Stimulated activated naive CD8-positive, alpha-beta T cell treated with anti-CD3 and anti-CD28 coated beads, Interleukin-15, amount 100 ng/mL, for 72 hours (primary cell): ENCODE results near the gene EIF4E1B.

Experiments used
- ATAC-seq: fragments of 150-1000 bp; cut with Tn5 transposase; 2 replicates; pipeline ENCODE4 v1.10.0; 2021; ENCODE audit warnings: mild to moderate bottlenecking, moderate library complexity
- DNase-seq, 2 donors: peaks; one replicate each; pipeline ENCODE4 v3.0.0; 2021 to 2022
- H3K27ac Mint-ChIP-seq, 2 donors: one replicate each; pipeline ENCODE4 v1.8.0; 2022; ENCODE audit warnings: mild to moderate bottlenecking in 2 of 2, mixed read lengths in 2 of 2, moderate library complexity in 2 of 2
- H3K27me3 Mint-ChIP-seq: one replicate; pipeline ENCODE4 v1.8.0; 2022; ENCODE audit warnings: mixed read lengths
- H3K4me1 Mint-ChIP-seq: one replicate; pipeline ENCODE4 v1.8.0; 2022; ENCODE audit warnings: mild to moderate bottlenecking, mixed read lengths
- H3K4me3 Mint-ChIP-seq, 2 donors: one replicate each; pipeline ENCODE4 v1.8.0; 2022; ENCODE audit warnings: mild to moderate bottlenecking in 2 of 2, mixed read lengths in 2 of 2, moderate library complexity in 1 of 2
- H3K9me3 Mint-ChIP-seq, 2 donors: one replicate each; pipeline ENCODE4 v1.8.0; 2022; ENCODE audit warnings: mixed read lengths in 2 of 2

Gene EIF4E1B

GRCh38 chr5:176692839-176693476 lies 62.5 kb downstream of the EIF4E1B start:
- no peak for DNase-seq
- Mint-ChIP-seq H3K4me3 (no peak overlapping the region), H3K27ac (no peak overlapping the region), H3K27me3 (peaks cover 88% of the 10 kb centered on the region), H3K4me1 (no peaks in the 10 kb centered on the region), H3K9me3 (no peaks in the 10 kb centered on the region)
- no peak for ATAC-seq

GRCh38 chr5:176693477-176693851 lies 63.0 kb downstream of the EIF4E1B start:
- Mint-ChIP-seq H3K4me1 (no peaks in the 10 kb centered on the region), H3K27me3 (peaks cover 93% of the 10 kb centered on the region), H3K4me3 (no peak overlapping the region), H3K27ac (no peak overlapping the region), H3K9me3 (no peaks in the 10 kb centered on the region)
- no peak for ATAC-seq
- DNase-seq, result no peak

- DNase-seq, result no peak
- Mint-ChIP-seq H3K4me1 (no peaks in the 10 kb centered on the region), H3K27ac (no peak overlapping the region), H3K4me3 (no peak overlapping the region), H3K9me3 (no peaks in the 10 kb centered on the region), H3K27me3 (peaks cover 99% of the 10 kb centered on the region)
- ATAC-seq, result no peak
Measured at GRCh38 chr5:176694146-176694545, 63.7 kb downstream of the EIF4E1B start.

- Mint-ChIP-seq H3K27me3 (peaks cover 96% of the 10 kb centered on the region), H3K4me1 (no peaks in the 10 kb centered on the region), H3K4me3 (no peak overlapping the region), H3K9me3 (no peaks in the 10 kb centered on the region), H3K27ac (no peak overlapping the region)
- DNase-seq (no peak), ATAC-seq (no peak)
Measured at GRCh38 chr5:176694631-176695030, 64.2 kb downstream of the EIF4E1B start.

- DNase-seq, result no peak
- Mint-ChIP-seq H3K4me1 (no peaks in the 10 kb centered on the region), H3K9me3 (no peaks in the 10 kb centered on the region), H3K4me3 (no peak overlapping the region), H3K27ac (no peak overlapping the region), H3K27me3 (peaks cover 96% of the 10 kb centered on the region)
- ATAC-seq, result no peak
Measured at GRCh38 chr5:176695073-176695472, 64.6 kb downstream of the EIF4E1B start.
